OCI-LY7 (cell line): ENCODE data around the gene AKAP9. TPM values are rescaled to one million over a fixed set of nuclear protein-coding genes. Genes with fewer than 3 reads are reported as not detected.

Experiments used
- BruUV-seq: library from RNA; stranded (reverse); fragments of 400-500 nt; replicated peaks from 2 replicates; lab custom pipeline; 2021; lab: Mats Ljungman, UMichigan
- CTCF ChIA-PET: fragments of 300-600 bp; sonication (Branson Sonifier 250); formaldehyde crosslinking; loops from one replicate; lab custom pipeline; 2022; ENCODE audit warnings: antibody characterized with exemption; ENCODE audit not compliant: unreplicated experiment; lab: Charles Lee
- POLR2A ChIA-PET: fragments of 300-600 bp; sonication (Branson Sonifier 250); formaldehyde crosslinking; loops from one replicate; lab custom pipeline; 2022; ENCODE audit warnings: antibody characterized with exemption; lab: Charles Lee
- DNase-seq: peaks from one replicate; pipeline ENCODE4 v3.0.0-alpha.2; 2015; ENCODE audit warnings: low spot score
- H2AFZ ChIP-seq: fragments of 200-600 bp; sonication (generic), shearing (Covaris generic); 2 replicates; pipeline ENCODE4 v1.6.1; 2014; ENCODE audit warnings: mild to moderate bottlenecking, antibody characterized with exemption, low read length, moderate library complexity
- H3K27ac ChIP-seq: fragments of 200-600 bp; sonication (generic); 2 replicates; pipeline ENCODE4 v1.5.1; 2014; ENCODE audit warnings: mixed run types, low read depth, mild to moderate bottlenecking, moderate library complexity, low read length, inconsistent platforms; ENCODE audit not compliant: poor library complexity, severe bottlenecking
- H3K36me3 ChIP-seq: fragments of 200-600 bp; sonication (generic); 2 replicates; pipeline ENCODE4 v1.6.1; 2014; ENCODE audit warnings: mild to moderate bottlenecking, antibody characterized with exemption, low read length, moderate library complexity, mixed read lengths; ENCODE audit not compliant: insufficient read depth
- H3K4me1 ChIP-seq: fragments of 200-600 bp; sonication (generic); 2 replicates; pipeline ENCODE4 v1.5.1; 2014; ENCODE audit warnings: mild to moderate bottlenecking, low read length; ENCODE audit not compliant: insufficient read depth, poor library complexity, severe bottlenecking
- H3K4me2 ChIP-seq: fragments of 200-600 bp; sonication (generic); 2 replicates; pipeline ENCODE4 v1.6.1; 2014; ENCODE audit warnings: mild to moderate bottlenecking, low read length
- H3K4me3 ChIP-seq: fragments of 200-600 bp; sonication (generic); 2 replicates; pipeline ENCODE4 v1.5.1; 2014; ENCODE audit warnings: mild to moderate bottlenecking, low read depth, low read length; ENCODE audit not compliant: poor library complexity, severe bottlenecking
- H3K79me2 ChIP-seq: fragments of 200-600 bp; sonication (generic); 2 replicates; pipeline ENCODE4 v1.6.1; 2016; ENCODE audit warnings: low read depth, mild to moderate bottlenecking, low read length, moderate library complexity, mixed read lengths; ENCODE audit not compliant: insufficient read depth
- H3K9me2 ChIP-seq: fragments of 200-600 bp; sonication (generic); 2 replicates; pipeline ENCODE4 v1.6.1; 2016; ENCODE audit warnings: mild to moderate bottlenecking, low read length, mixed read lengths; ENCODE audit not compliant: insufficient read depth
- H3K9me3 ChIP-seq: fragments of 200-600 bp; sonication (generic); 2 replicates; pipeline ENCODE4 v1.6.1; 2014; ENCODE audit warnings: mild to moderate bottlenecking, mixed run types, low read length, mixed read lengths
- H4K20me1 ChIP-seq: fragments of 200-600 bp; sonication (generic); 2 replicates; pipeline ENCODE4 v1.6.1; 2014; ENCODE audit warnings: mild to moderate bottlenecking, antibody characterized with exemption, low read length, moderate library complexity, mixed read lengths; ENCODE audit not compliant: insufficient read depth
- CTCF ChIP-seq: fragments of 200-600 bp; sonication (generic); conservative IDR thresholded peaks from 2 replicates; pipeline ENCODE4 v1.5.1; 2014; ENCODE audit warnings: mild to moderate bottlenecking, antibody characterized with exemption, low read length, moderate library complexity, mixed read lengths
- EZH2phosphoT487 ChIP-seq: fragments of 200-600 bp; sonication (generic); IDR thresholded peaks from 2 replicates; pipeline ENCODE4 v1.6.1; 2018; ENCODE audit warnings: low read depth, borderline replicate concordance, mild to moderate bottlenecking, mixed run types, antibody characterized with exemption, low read length, moderate library complexity, mixed read lengths
- intact Hi-C: fragments of 100-400 bp; cut with micrococcal nuclease; formaldehyde crosslinking; loops from one replicate; pipeline ENCODE4 v1.10.0; 2022; ENCODE audit not compliant: unreplicated experiment
- total RNA-seq, 2 experiments: library from RNA; depleted of rRNA in 1 of 2; stranded (reverse); fragments of >200 nt in 1 of 2; shearing (Covaris generic) in 1 of 2; gene quantifications; 2 replicates each; pipeline ENCODE4 v1.2.3, GENCODE V29; 2014 to 2022

The AKAP9 gene
- total RNA-seq, 2 experiments from 2014 or later: 32.6 to 38.1 TPM

- H4K20me1 ChIP-seq: peaks cover 3% of the 10 kb centered on the region
- TF ChIP-seq CTCF (no peak), EZH2phosphoT487 (no peak)
- H3K4me2 ChIP-seq: no peak overlapping the region
- H3K36me3 ChIP-seq: no peaks in the 10 kb centered on the region
- no peak overlapping the region for H2AFZ ChIP-seq
- 0 out of 2 replicates have a peak, but pooled peaks cover 3% of the 10 kb centered on the region for H3K9me3 ChIP-seq
- no TSS peak for BruUV-seq
- intact Hi-C loops: no loop called here
- ChIA-PET POLR2A (interaction anchor here (1.1 to 1.4 kb wide), 3 partner anchors 11 to 385 kb away, joined by 3 to 4 read pairs (median 4); no protein-coding TSS in a partner anchor), CTCF (no interaction called here)
- DNase-seq: no peak
- H3K4me1 ChIP-seq: no peaks in the 10 kb centered on the region
- no peaks in the 10 kb centered on the region for H3K9me2 ChIP-seq
- H3K4me3 ChIP-seq: no peak overlapping the region
- H3K27ac ChIP-seq: no peak overlapping the region
- peaks cover 27% of the 10 kb centered on the region; the same call in 1 of the 2 replicates for H3K79me2 ChIP-seq
Observed at GRCh38 chr7:91957823-91958222, 17.2 kb downstream of the AKAP9 start.

- H2AFZ ChIP-seq: no peak overlapping the region
- H3K9me2 ChIP-seq: no peaks in the 10 kb centered on the region
- ChIA-PET CTCF (no interaction called here), POLR2A (interaction anchor here (0.7 to 1.2 kb wide), 3 partner anchors 13 to 384 kb away, joined by 3 to 6 read pairs (median 3); no protein-coding TSS in a partner anchor)
- no peak overlapping the region for H3K4me2 ChIP-seq
- H3K4me3 ChIP-seq: no peak overlapping the region
- TF ChIP-seq EZH2phosphoT487: no peak
- no peak for TF ChIP-seq CTCF
- H4K20me1 ChIP-seq: no peaks in the 10 kb centered on the region; the same call in 1 of the 2 replicates
- H3K79me2 ChIP-seq: peaks cover 30% of the 10 kb centered on the region; the same call in 1 of the 2 replicates
- intact Hi-C loops: no loop called here
- DNase-seq: no peak
- no peaks in the 10 kb centered on the region for H3K36me3 ChIP-seq
- 0 out of 2 replicates have a peak, but pooled peaks cover 3% of the 10 kb centered on the region for H3K9me3 ChIP-seq
- no peak overlapping the region for H3K27ac ChIP-seq
- BruUV-seq: no TSS peak
- H3K4me1 ChIP-seq: no peaks in the 10 kb centered on the region
Observed at GRCh38 chr7:91959023-91959422, 18.4 kb downstream of the AKAP9 start.

- no TSS peak for BruUV-seq
- no peak overlapping the region for H3K4me3 ChIP-seq
- intact Hi-C loops: no loop called here
- DNase-seq: no peak
- H3K4me1 ChIP-seq: no peaks in the 10 kb centered on the region
- TF ChIP-seq EZH2phosphoT487: no peak
- no peak for TF ChIP-seq CTCF
- H3K36me3 ChIP-seq: no peaks in the 10 kb centered on the region; the same call in 1 of the 2 replicates
- no peaks in the 10 kb centered on the region for H3K9me2 ChIP-seq
- peaks cover 45% of the 10 kb centered on the region for H3K79me2 ChIP-seq
- H4K20me1 ChIP-seq: no peaks in the 10 kb centered on the region; the same call in 1 of the 2 replicates
- ChIA-PET POLR2A (interaction anchor here (1.5 kb wide), 1 partner anchor 21 kb away, joined by 7 read pairs; the partner anchor contains the start of gene AKAP9), CTCF (no interaction called here)
- no peak overlapping the region for H3K27ac ChIP-seq
- H3K4me2 ChIP-seq: no peak overlapping the region
- H2AFZ ChIP-seq: no peak overlapping the region
- H3K9me3 ChIP-seq: peaks cover 11% of the 10 kb centered on the region; the same call in 1 of the 2 replicates
Observed at GRCh38 chr7:91961816-91962215, 21.2 kb downstream of the AKAP9 start.
